H9 (cell line): ENCODE results near the gene PAMR1. TPM values are rescaled to one million over a fixed set of nuclear protein-coding genes. Genes with fewer than 3 reads are reported as not detected.

Experiments
- DNase-seq: peaks from one replicate; pipeline ENCODE4 v3.0.0-alpha.2; 2017
- H2AFZ ChIP-seq: one replicate; pipeline ENCODE4 v1.6.1; 2013; ENCODE audit warnings: mild to moderate bottlenecking, low read length, control low read depth, moderate library complexity
- H2AK5ac ChIP-seq: 2 replicates; pipeline ENCODE4 v1.6.1; 2013; ENCODE audit warnings: low read length, control low read depth, mixed read lengths; ENCODE audit not compliant: insufficient read length
- H2BK120ac ChIP-seq: one replicate; pipeline ENCODE4 v1.6.1; 2013; ENCODE audit warnings: low read depth, mild to moderate bottlenecking, low read length, control low read depth, inconsistent platforms; ENCODE audit not compliant: poor library complexity, severe bottlenecking
- H2BK12ac ChIP-seq: 2 replicates; pipeline ENCODE4 v1.6.1; 2013; ENCODE audit warnings: low read length, control low read depth, mixed read lengths, low read depth; ENCODE audit not compliant: insufficient read length
- H2BK15ac ChIP-seq: 2 replicates; pipeline ENCODE4 v1.6.1; 2013; ENCODE audit warnings: low read depth, low read length, control low read depth
- H2BK20ac ChIP-seq: one replicate; pipeline ENCODE4 v1.6.1; 2013; ENCODE audit warnings: low read depth, mild to moderate bottlenecking, low read length, control low read depth, inconsistent platforms; ENCODE audit not compliant: poor library complexity, severe bottlenecking
- H2BK5ac ChIP-seq: 2 replicates; pipeline ENCODE4 v1.6.1; 2013; ENCODE audit warnings: low read length, control low read depth, mixed read lengths; ENCODE audit not compliant: insufficient read length
- H3K14ac ChIP-seq: 2 replicates; pipeline ENCODE4 v1.6.1; 2013; ENCODE audit warnings: low read length, control low read depth; ENCODE audit not compliant: insufficient read depth
- H3K18ac ChIP-seq: 2 replicates; pipeline ENCODE4 v1.6.1; 2013; ENCODE audit warnings: low read depth, mild to moderate bottlenecking, mixed read lengths, low read length, control low read depth; ENCODE audit not compliant: insufficient read length
- H3K23ac ChIP-seq: 2 replicates; pipeline ENCODE4 v1.6.1; 2013; ENCODE audit warnings: low read length, control low read depth, mixed read lengths, low read depth; ENCODE audit not compliant: insufficient read length
- H3K23me2 ChIP-seq: 2 replicates; pipeline ENCODE4 v1.6.1; 2013; ENCODE audit warnings: low read depth, mild to moderate bottlenecking, mixed read lengths, low read length, control low read depth; ENCODE audit not compliant: insufficient read length, poor library complexity, severe bottlenecking
- H3K27ac ChIP-seq: 2 replicates; pipeline ENCODE4 v1.5.1; 2013; ENCODE audit warnings: low read length, control low read depth, mixed read lengths, low read depth; ENCODE audit not compliant: insufficient read length
- H3K27me3 ChIP-seq: 2 replicates; pipeline ENCODE4 v1.6.1; 2013; ENCODE audit warnings: low read length, control low read depth, inconsistent platforms; ENCODE audit not compliant: insufficient read depth
- H3K4ac ChIP-seq: 2 replicates; pipeline ENCODE4 v1.6.1; 2013; ENCODE audit warnings: low read depth, mild to moderate bottlenecking, control low read depth, inconsistent platforms, low read length, moderate library complexity
- H3K4me1 ChIP-seq: 2 replicates; pipeline ENCODE4 v1.6.1; 2013; ENCODE audit warnings: low read length, control low read depth, inconsistent platforms; ENCODE audit not compliant: insufficient read depth
- H3K4me2 ChIP-seq: 2 replicates; pipeline ENCODE4 v1.6.1; 2013; ENCODE audit warnings: low read length, control low read depth, mixed read lengths; ENCODE audit not compliant: insufficient read length, insufficient read depth
- H3K56ac ChIP-seq: 2 replicates; pipeline ENCODE4 v1.6.1; 2013; ENCODE audit warnings: low read depth, mild to moderate bottlenecking, mixed read lengths, low read length, control low read depth; ENCODE audit not compliant: insufficient read length
- H3K79me1 ChIP-seq: 2 replicates; pipeline ENCODE4 v1.6.1; 2013; ENCODE audit warnings: low read depth, mild to moderate bottlenecking, moderate library complexity, low read length, control low read depth, inconsistent platforms; ENCODE audit not compliant: insufficient read depth, poor library complexity, severe bottlenecking
- H3K79me2 ChIP-seq: 2 replicates; pipeline ENCODE4 v1.6.1; 2013; ENCODE audit warnings: low read length, control low read depth, inconsistent platforms; ENCODE audit not compliant: insufficient read depth
- H3K9ac ChIP-seq: 2 replicates; pipeline ENCODE4 v1.6.1; 2013; ENCODE audit warnings: low read length, control low read depth, mixed read lengths; ENCODE audit not compliant: insufficient read length; ENCODE audit errors: extremely low read depth
- H3K9me3 ChIP-seq: one replicate; pipeline ENCODE4 v1.6.1; 2013; ENCODE audit warnings: low read depth, low read length, inconsistent platforms; ENCODE audit not compliant: control insufficient read depth
- H3T11ph ChIP-seq: one replicate; pipeline ENCODE4 v1.6.1; 2013; ENCODE audit warnings: mild to moderate bottlenecking, low read length, control low read depth, inconsistent platforms
- H4K20me1 ChIP-seq: one replicate; pipeline ENCODE4 v1.6.1; 2013; ENCODE audit not compliant: control insufficient read depth, insufficient read length, insufficient read depth
- H4K5ac ChIP-seq: 2 replicates; pipeline ENCODE4 v1.6.1; 2013; ENCODE audit warnings: low read depth, mild to moderate bottlenecking, mixed read lengths, low read length, control low read depth; ENCODE audit not compliant: insufficient read length
- H4K8ac ChIP-seq: replicated peaks from 2 replicates; pipeline ENCODE4 v1.6.1; 2013; ENCODE audit warnings: low read length, control low read depth, mixed read lengths, low read depth; ENCODE audit not compliant: insufficient read length
- H4K91ac ChIP-seq: 2 replicates; pipeline ENCODE4 v1.6.1; 2013; ENCODE audit warnings: low read depth, mild to moderate bottlenecking, moderate library complexity, mixed read lengths, low read length, control low read depth; ENCODE audit not compliant: insufficient read length
- H3K27ac Mint-ChIP-seq, 3 experiments: 2 replicates in 2 of 3; 3 replicates in 1 of 3; pipeline ENCODE4 v1.8.0; 2020 to 2021; ENCODE audit warnings: mixed read lengths in 3 of 3, mild to moderate bottlenecking in 1 of 3, moderate library complexity in 1 of 3
- H3K27me3 Mint-ChIP-seq: 2 replicates; pipeline ENCODE4 v1.8.0; 2021; ENCODE audit warnings: low read depth, mild to moderate bottlenecking, moderate library complexity, mixed read lengths
- H3K36me3 Mint-ChIP-seq, 3 experiments: 2 replicates in 2 of 3; 3 replicates in 1 of 3; pipeline ENCODE4 v1.8.0; 2020 to 2021; ENCODE audit warnings: low read depth in 3 of 3, mixed read lengths in 3 of 3; ENCODE audit not compliant: insufficient read depth in 1 of 3
- H3K4me1 Mint-ChIP-seq, 2 experiments: 2 replicates each; pipeline ENCODE4 v1.8.0; 2020; ENCODE audit warnings: mixed read lengths in 2 of 2
- H3K4me3 Mint-ChIP-seq, 2 experiments: 2 replicates in 1 of 2; 3 replicates in 1 of 2; pipeline ENCODE4 v1.8.0; 2020 to 2021; ENCODE audit warnings: mild to moderate bottlenecking in 2 of 2, mixed read lengths in 2 of 2, moderate library complexity in 1 of 2
- H3K9me3 Mint-ChIP-seq, 2 experiments: 2 replicates in 1 of 2; 3 replicates in 1 of 2; pipeline ENCODE4 v1.8.0; 2020; ENCODE audit warnings: mild to moderate bottlenecking in 2 of 2, mixed read lengths in 2 of 2, moderate library complexity in 1 of 2
- WGBS: extraction: QIAGEN DNeasy Blood & Tissue Kit; methylation state at CpG from one replicate; pipeline ENCODE4 v1.1.7; 2013; ENCODE audit warnings: missing lambda C conversion rate, low lambda C conversion rate, mixed read lengths; ENCODE audit not compliant: insufficient read length; ENCODE audit errors: extremely low coverage; 5-methylcytosine and 5-hydroxymethylcytosine counted together
- total RNA-seq: library from RNA; stranded (reverse); gene quantifications from 2 replicates; pipeline ENCODE4 v1.2.1, GENCODE V29; 2021
- TF ChIP-seq, protein P1 (sequence below): fragments of 200-600 bp; sonication (generic); conservative IDR thresholded peaks from 3 replicates; pipeline ENCODE4 v1.8.0; 2021; ENCODE audit warnings: antibody characterized with exemption, mild to moderate bottlenecking

The PAMR1 gene
- total RNA-seq, 1 experiment from 2014 or later, result 2.4 TPM

DNA sequence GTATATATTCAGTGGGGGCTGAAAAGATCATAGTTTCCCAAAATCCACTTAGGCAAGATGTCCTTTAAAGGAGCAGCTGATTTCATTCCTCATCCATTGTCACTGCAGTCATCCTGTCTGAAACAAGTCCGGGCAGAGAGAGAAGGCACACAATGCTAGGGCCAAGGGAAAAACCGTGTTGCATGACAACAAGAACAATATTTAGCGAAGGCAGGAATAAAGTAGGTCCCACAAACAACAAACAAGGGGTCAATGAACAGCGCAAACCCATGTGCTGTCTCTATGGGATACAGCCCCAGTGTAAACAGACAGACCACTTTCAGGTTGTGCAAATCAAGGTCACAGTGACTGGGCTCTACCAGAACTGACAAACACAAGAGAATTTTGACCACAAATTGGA is 9.0 kb downstream of the PAMR1 start:
- H3K4ac ChIP-seq, result no peak overlapping the region

More for the DNA sequence above, 9.0 kb downstream of the PAMR1 start:
- Histone ChIP-seq H3T11ph (no peak overlapping the region), H3K9ac (no peak overlapping the region), H3K79me2 (no peaks in the 10 kb centered on the region), H3K27me3 (no peaks in the 10 kb centered on the region; the same call in 1 of the 2 replicates), H3K18ac (no peak overlapping the region), H4K20me1 (no peaks in the 10 kb centered on the region), H2BK120ac (no peak overlapping the region), H3K79me1 (no peaks in the 10 kb centered on the region), H4K8ac (no peak overlapping the region), H3K14ac (no peak overlapping the region), H2BK12ac (no peak overlapping the region), H2AK5ac (no peak overlapping the region), H3K56ac (no peak overlapping the region), H4K91ac (no peak overlapping the region), H2BK20ac (no peak overlapping the region), H3K4me1 (no peaks in the 10 kb centered on the region; the same call in 1 of the 2 replicates), H3K9me3 (no peaks in the 10 kb centered on the region), H3K23me2 (no peaks in the 10 kb centered on the region), H3K4me2 (no peak overlapping the region), H2BK15ac (no peak overlapping the region), H4K5ac (no peak overlapping the region), H2AFZ (no peak overlapping the region), H2BK5ac (no peak overlapping the region), H3K23ac (no peak overlapping the region), H3K27ac (no peak overlapping the region)
- H3K27ac Mint-ChIP-seq, result no peak overlapping the region
- no CpG with 5 or more reads among the region's 4 CpGs for WGBS
- H3K36me3 Mint-ChIP-seq, result no peaks in the 10 kb centered on the region; a peak in 1 of 7 replicates
- no peak overlapping the region for H3K4me3 Mint-ChIP-seq
- H3K27me3 Mint-ChIP-seq, result peaks cover 17% of the 10 kb centered on the region
- TF ChIP-seq, protein P1, sequence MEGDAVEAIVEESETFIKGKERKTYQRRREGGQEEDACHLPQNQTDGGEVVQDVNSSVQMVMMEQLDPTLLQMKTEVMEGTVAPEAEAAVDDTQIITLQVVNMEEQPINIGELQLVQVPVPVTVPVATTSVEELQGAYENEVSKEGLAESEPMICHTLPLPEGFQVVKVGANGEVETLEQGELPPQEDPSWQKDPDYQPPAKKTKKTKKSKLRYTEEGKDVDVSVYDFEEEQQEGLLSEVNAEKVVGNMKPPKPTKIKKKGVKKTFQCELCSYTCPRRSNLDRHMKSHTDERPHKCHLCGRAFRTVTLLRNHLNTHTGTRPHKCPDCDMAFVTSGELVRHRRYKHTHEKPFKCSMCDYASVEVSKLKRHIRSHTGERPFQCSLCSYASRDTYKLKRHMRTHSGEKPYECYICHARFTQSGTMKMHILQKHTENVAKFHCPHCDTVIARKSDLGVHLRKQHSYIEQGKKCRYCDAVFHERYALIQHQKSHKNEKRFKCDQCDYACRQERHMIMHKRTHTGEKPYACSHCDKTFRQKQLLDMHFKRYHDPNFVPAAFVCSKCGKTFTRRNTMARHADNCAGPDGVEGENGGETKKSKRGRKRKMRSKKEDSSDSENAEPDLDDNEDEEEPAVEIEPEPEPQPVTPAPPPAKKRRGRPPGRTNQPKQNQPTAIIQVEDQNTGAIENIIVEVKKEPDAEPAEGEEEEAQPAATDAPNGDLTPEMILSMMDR, result no peak
- no peak for DNase-seq
- peaks cover 19 to 28% of the 10 kb centered on the region in 2 experiments for H3K4me1 Mint-ChIP-seq
- H3K9me3 Mint-ChIP-seq, result no peaks in the 10 kb centered on the region
